ENCODE measurements around the gene BICD1. TPM values are rescaled to one million over a fixed set of nuclear protein-coding genes. Genes with fewer than 3 reads are reported as not detected.

The BICD1 gene
- total and polyA plus RNA-seq, 2 experiments from 2014 or later, result 59.3 to 83.6 TPM

DNA sequence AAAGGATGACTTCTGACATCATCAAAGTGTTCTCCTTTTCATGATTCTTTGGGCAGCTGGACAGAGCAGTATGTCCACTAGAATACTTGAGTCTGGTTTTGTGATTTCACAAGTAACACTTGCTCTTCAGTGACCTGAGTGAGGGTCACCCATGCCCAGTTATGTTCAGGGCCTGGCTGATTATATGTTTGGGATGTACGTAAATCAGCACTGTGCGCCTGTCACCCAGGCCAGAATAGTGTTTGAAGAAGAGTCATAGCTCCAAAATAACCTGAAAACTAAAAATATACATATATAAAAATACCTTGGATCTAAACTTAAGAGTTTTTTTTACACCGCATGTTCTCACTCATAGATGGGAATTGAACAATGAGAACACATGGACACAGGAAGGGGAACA is 3.8 kb downstream of the BICD1 start:
- peaks cover 59% of the 10 kb centered on the region for H3K4me1 ChIP-seq (ENCODE audit: insufficient read depth)
- H4K20me1 ChIP-seq (replicated peaks; ENCODE audit: insufficient read depth), result no peaks in the 10 kb centered on the region; the same call in none of the 2 replicates
- peaks cover 11% of the 10 kb centered on the region for H3K27me3 Mint-ChIP-seq (ENCODE audit: insufficient read depth, low read depth, poor library complexity)
- no peak overlapping the region for H2AFZ ChIP-seq
- H3K27me3 ChIP-seq (ENCODE audit: insufficient read depth), result no peaks in the 10 kb centered on the region
- H3K36me3 Mint-ChIP-seq (ENCODE audit: low read depth), result peaks cover 34% of the 10 kb centered on the region
- H3K79me2 ChIP-seq (replicated peaks; ENCODE audit: insufficient read depth), result peaks cover 86% of the 10 kb centered on the region
- no peaks in the 10 kb centered on the region for H3K9me2 ChIP-seq (ENCODE audit: insufficient read depth)
- no peak for TF ChIP-seq CTCF (conservative IDR thresholded peaks at IDR 0.05; ENCODE audit: low read depth in 2 of 2)
- TF ChIP-seq, protein P1, sequence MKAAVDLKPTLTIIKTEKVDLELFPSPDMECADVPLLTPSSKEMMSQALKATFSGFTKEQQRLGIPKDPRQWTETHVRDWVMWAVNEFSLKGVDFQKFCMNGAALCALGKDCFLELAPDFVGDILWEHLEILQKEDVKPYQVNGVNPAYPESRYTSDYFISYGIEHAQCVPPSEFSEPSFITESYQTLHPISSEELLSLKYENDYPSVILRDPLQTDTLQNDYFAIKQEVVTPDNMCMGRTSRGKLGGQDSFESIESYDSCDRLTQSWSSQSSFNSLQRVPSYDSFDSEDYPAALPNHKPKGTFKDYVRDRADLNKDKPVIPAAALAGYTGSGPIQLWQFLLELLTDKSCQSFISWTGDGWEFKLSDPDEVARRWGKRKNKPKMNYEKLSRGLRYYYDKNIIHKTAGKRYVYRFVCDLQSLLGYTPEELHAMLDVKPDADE (IDR thresholded peaks at IDR 0.05), result no peak
- no peak for TF ChIP-seq POLR2AphosphoS5 (IDR thresholded peaks at IDR 0.05; ENCODE audit: low read depth)
- no peak for TF ChIP-seq ZNF331 (CRISPR knock-in tag; IDR thresholded peaks at IDR 0.05; ENCODE audit: low read depth)
- no peaks in the 10 kb centered on the region for H3K36me3 ChIP-seq (ENCODE audit: insufficient read depth)
- H3F3A ChIP-seq (replicated peaks; ENCODE audit: low read depth), result no peaks in the 10 kb centered on the region
- peaks cover 41% of the 10 kb centered on the region for H3K4me1 Mint-ChIP-seq
- ATAC-seq (no peak), DNase-seq (ENCODE audit: low spot score) (no peak)
- peaks cover 2% of the 10 kb centered on the region; the same call in 2 of the 3 replicates for H3K9me3 Mint-ChIP-seq
- H3K4me3 ChIP-seq, result peak overlapping the region; percentile 95
- H3K27ac Mint-ChIP-seq, result no peak overlapping the region
- peak overlapping the region; percentile 42 for H3K4me3 Mint-ChIP-seq
- peak overlapping the region; percentile 2; the same call in 1 of the 2 replicates for H3K27ac ChIP-seq (ENCODE audit: low read depth)
- peak overlapping the region; percentile 96 for H3K4me2 ChIP-seq

DNA sequence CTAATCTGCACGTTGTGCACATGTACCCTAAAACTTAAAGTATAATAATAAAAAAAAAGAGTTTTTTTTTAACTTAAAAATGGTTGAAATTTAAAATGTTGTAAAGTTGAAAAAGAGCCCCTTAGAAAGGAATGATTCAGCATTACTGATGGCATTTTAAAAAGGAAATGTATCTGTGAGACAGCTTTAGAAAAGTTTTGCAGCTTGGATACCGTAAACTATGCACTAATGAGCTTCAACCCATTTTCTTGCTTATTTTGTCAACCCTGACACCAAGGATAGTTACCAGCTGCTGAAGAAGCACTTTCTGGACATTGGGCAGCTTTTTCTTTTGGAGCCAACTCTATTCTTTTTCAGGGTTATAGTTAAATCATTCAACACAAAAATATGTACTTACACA is 4.3 kb downstream of the BICD1 start:
- Histone ChIP-seq H3K27ac (ENCODE audit: low read depth) (peak overlapping the region; percentile 73; the same call in 1 of the 2 replicates), H2AFZ (no peak overlapping the region), H3K4me2 (peak overlapping the region; percentile 4; the same call in 1 of the 2 replicates), H3K4me3 (no peak overlapping the region), H4K20me1 (replicated peaks; ENCODE audit: insufficient read depth) (no peaks in the 10 kb centered on the region; the same call in none of the 2 replicates), H3K9me2 (ENCODE audit: insufficient read depth) (no peaks in the 10 kb centered on the region), H3K27me3 (ENCODE audit: insufficient read depth) (no peaks in the 10 kb centered on the region), H3K4me1 (ENCODE audit: insufficient read depth) (peaks cover 59% of the 10 kb centered on the region), H3F3A (replicated peaks; ENCODE audit: low read depth) (no peaks in the 10 kb centered on the region), H3K79me2 (replicated peaks; ENCODE audit: insufficient read depth) (peaks cover 91% of the 10 kb centered on the region), H3K36me3 (ENCODE audit: insufficient read depth) (no peaks in the 10 kb centered on the region)
- no peak for DNase-seq (ENCODE audit: low spot score)
- Mint-ChIP-seq H3K9me3 (peaks cover 2% of the 10 kb centered on the region; the same call in 1 of the 3 replicates), H3K27me3 (ENCODE audit: insufficient read depth, low read depth, poor library complexity) (peaks cover 10% of the 10 kb centered on the region), H3K27ac (no peak overlapping the region), H3K4me3 (no peak overlapping the region), H3K36me3 (ENCODE audit: low read depth) (peaks cover 32% of the 10 kb centered on the region), H3K4me1 (peaks cover 41% of the 10 kb centered on the region)
- no peak for ATAC-seq
- TF ChIP-seq ZNF331 (CRISPR knock-in tag; IDR thresholded peaks at IDR 0.05; ENCODE audit: low read depth) (no peak), POLR2AphosphoS5 (IDR thresholded peaks at IDR 0.05; ENCODE audit: low read depth) (no peak), REST (IDR thresholded peaks at IDR 0.05; ENCODE audit: unreplicated experiment) (no peak), EZH2 (IDR thresholded peaks at IDR 0.05; ENCODE audit: low read depth, unreplicated experiment) (no peak)
- TF ChIP-seq, protein P1 (IDR thresholded peaks at IDR 0.05), result no peak
